HCEC 1CT (cell line): ENCODE results near the gene ZBTB32.
"Not testable (repeated sequence)": the region's sequence is repeated elsewhere in the genome, so short reads cannot be mapped to it uniquely, and the experiment has no call there.

Source experiments
- DNase-seq: peaks from one replicate; pipeline ENCODE4 v3.0.0-alpha.2; 2017

ZBTB32 gene, protein sequence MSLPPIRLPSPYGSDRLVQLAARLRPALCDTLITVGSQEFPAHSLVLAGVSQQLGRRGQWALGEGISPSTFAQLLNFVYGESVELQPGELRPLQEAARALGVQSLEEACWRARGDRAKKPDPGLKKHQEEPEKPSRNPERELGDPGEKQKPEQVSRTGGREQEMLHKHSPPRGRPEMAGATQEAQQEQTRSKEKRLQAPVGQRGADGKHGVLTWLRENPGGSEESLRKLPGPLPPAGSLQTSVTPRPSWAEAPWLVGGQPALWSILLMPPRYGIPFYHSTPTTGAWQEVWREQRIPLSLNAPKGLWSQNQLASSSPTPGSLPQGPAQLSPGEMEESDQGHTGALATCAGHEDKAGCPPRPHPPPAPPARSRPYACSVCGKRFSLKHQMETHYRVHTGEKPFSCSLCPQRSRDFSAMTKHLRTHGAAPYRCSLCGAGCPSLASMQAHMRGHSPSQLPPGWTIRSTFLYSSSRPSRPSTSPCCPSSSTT

GRCh38 chr19:35704218-35704617 is at the start of gene ZBTB32:
ZBTB32 (plus strand) TSS chr19:35704558; CDS start chr19:35714627, 10,069 bp downstream.
- DNase-seq = no peak

DNA sequence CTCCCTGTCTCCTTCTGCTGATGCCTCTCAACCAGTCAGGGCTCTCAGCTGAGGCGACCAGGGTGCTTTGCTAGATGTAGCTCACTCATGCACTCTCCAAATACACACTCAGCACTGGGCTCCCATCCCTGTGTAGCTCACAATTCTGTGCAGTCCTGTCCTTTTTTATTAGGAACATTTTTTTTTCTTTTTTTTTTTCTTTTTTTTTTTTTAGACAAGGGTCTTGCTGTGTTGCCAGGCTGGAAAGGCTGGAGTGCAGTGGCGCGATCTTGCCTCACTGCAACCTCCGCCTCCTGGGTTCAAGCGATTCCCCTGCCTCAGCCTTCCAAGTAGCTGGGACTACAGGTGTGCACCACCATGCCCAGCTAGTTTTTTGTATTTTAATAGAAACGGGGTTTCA is 49.5 kb upstream of the ZBTB32 start:
- DNase-seq = not testable (repeated sequence)

GRCh38 chr19:35655600-35655999 is 48.8 kb upstream of the ZBTB32 start:
- no peak for DNase-seq

DNA sequence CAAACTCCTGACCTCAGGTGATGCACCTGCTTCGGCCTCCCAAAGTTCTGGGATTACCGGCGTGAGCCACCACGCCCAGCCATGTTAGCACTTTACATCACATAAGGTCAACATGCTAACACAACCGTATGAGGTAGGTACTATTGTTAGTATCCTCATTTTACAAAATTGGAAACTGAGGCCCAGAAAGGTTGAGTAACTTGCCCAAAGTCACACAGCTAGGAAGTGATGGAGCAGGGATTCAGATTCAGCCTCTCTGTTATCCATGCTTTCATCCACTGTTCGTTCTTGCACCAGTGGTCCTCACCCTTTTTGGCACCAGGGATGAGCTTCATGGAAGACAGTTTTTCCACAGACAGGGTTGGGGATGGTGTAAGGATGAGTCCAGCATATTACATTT is 47.7 kb upstream of the ZBTB32 start:
- no peak for DNase-seq

GRCh38 chr19:35657904-35658700 is 46.3 kb upstream of the ZBTB32 start:
- peak; percentile 3 for DNase-seq

- no peak for DNase-seq
Observed at GRCh38 chr19:35661995-35662340, 42.4 kb upstream of the ZBTB32 start.

DNA sequence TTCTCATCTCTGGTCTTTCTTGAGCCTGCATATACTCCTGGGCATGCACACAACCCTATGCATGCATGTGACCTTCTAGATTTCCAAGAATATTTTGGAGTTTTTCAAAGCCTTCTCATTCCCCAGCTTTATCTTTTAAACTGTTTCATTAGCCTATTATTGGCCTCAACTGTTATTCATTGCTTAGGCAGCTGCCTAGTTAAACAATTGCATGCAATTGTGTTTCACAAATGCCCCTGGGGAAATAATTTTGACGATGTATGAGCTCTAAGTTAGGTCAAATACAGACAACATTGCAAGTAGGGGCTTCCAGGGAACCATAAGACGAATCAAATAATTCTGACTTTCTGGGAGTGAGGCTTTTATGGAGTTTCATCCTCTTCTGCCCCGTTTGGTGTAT is 40.4 kb upstream of the ZBTB32 start:
- no peak for DNase-seq

DNA sequence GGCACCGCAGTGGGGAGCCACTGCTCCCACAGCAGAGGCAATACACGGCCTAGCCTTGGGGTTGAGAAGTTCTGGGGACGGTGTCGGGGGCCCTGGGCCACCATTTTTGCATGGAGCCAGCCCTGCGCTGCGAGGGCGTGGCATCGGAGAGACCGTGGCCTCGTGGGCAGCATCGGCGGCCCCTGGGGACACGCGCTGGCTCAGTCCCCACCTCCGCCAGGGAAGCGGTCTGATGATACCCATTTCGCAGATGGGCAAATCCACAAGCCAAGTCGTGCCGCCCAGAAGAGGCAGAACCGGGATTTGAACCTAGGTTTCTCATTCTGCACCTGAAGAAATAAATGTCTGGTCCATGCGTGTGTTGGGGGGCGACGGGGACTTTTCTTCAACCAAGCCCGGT is 39.2 kb upstream of the ZBTB32 start:
- no peak for DNase-seq

DNA sequence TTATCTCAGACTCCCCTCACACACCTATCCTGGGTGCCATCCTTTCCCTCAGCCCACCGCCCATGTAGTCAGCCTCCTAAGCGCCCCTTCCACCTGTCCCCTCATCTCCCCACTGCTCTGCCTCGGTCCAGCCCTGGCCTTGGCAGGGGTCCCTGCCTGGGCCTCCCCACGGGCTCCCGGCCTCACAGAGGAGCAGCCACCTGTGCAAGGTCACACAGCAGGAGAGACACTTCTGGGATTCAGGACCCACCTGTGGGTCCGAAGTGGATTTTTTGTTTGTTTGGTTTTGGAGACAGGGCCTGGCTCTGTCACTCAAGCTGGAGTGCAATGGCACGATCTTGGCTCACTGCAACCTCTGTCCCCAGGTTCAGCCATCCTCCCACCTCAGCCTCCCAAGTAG is 38.8 kb upstream of the ZBTB32 start:
- DNase-seq = no peak

- DNase-seq = no peak
Observed at GRCh38 chr19:35666251-35666913, 38.0 kb upstream of the ZBTB32 start, which contains the start of gene UPK1A. UPK1A (plus strand) TSS chr19:35666517; CDS start chr19:35666813, 296 bp downstream.

GRCh38 chr19:35669566-35669965 is 34.8 kb upstream of the ZBTB32 start:
- no peak for DNase-seq

DNA sequence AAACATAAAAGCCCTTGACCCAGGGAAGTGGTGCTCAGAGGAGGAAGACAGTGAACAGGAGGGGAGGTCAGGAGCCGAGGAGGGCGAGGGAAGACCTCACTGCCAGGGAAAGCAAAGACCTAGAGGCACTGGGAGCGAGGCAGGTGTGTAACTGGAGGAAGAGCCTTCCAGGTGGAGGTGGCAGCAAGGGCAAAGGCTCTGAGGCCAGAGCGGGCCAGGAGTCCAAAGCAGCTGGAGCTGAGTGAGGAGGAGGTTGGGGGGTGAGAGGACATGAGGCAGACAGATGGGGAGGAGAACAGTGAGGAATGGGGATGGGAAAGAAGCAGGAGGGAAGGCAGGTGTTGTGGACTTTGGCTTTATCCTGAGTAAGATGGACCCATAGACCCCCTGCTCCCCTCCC is 34.4 kb upstream of the ZBTB32 start:
- no peak for DNase-seq

DNA sequence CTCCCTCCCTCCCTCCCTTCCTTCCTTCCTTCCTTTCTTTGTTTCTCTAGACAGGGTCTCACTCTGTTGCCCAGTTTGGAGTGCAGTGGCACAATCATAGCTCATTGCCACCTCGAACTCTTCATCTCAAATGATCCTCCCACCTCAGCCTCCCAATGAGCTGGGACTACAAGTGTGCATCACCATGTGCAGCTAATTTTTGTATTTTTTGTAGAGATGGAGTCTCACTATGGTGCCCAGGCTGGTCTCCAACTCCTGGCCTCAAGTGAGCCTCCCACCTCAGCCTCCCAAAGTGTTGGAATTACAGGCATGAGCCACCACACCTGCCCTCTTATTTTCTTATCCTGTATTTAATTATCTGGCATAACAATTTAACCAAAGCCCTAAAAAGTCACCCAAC is 33.7 kb upstream of the ZBTB32 start:
- no peak for DNase-seq

DNA sequence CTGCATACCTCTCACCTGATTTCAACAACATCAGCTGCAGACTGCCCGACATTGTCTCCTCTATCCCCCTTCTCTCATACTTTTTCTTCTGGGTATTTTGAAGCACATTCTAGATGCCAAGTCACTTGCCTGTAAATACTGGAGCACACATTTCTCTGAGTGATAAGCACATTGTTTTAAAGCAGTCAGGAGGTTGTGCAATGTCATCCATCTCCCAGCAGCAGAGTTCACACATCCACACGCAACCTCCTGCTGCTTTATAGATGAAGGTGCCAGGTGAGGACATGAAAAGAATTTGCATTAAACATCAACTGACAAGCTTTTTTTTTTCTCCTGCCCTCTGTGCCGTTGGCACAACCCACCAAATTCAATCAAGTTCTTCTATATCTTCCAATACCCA is 32.5 kb upstream of the ZBTB32 start:
- DNase-seq = no peak

- DNase-seq = peak; percentile 38
Observed at GRCh38 chr19:35673121-35673804, 31.1 kb upstream of the ZBTB32 start.

DNA sequence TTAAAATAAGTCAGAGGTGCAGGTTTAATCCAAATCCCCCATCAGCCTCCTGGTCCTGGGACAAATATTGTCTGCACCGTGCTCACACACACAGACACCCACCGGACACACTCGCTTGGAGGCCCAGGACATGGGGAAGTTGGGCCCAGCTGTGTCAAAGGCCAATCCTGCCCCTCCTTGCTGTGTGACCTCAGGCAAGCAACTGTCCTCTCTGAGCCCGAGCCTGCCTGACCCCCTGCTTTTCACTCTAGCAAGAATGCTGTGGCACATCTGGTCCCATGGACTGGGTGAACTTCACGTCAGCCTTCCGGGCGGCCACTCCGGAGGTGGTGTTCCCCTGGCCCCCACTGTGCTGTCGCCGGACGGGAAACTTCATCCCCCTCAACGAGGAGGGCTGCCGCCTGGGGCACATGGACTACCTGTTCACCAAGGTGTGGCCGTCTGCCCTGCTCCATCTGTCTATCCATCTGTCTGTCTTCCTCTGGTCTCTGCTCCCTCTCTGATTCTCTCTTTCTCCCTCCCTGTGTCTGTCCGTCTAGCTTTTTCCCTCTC is 28.7 kb upstream of the ZBTB32 start:
- DNase-seq = no peak

DNA sequence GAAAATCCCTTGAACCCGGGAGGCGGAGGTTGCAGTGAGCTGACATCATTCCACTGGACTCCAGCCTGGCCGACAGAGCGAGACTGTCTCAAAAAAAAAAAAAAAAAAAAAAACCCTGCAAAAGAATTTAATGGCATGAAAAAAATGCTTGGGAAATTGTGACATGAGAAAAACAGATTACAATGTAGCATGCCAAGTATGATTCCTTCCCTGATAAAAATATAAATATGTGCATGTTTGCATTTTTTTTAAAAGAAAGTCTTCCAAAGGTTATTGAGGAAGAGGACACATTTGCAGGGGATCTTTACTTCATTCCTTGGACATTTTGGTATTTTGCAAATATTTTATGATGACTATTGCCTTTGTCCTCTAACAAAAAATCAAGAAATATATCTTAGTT is 14.5 kb upstream of the ZBTB32 start:
- DNase-seq = no peak

DNA sequence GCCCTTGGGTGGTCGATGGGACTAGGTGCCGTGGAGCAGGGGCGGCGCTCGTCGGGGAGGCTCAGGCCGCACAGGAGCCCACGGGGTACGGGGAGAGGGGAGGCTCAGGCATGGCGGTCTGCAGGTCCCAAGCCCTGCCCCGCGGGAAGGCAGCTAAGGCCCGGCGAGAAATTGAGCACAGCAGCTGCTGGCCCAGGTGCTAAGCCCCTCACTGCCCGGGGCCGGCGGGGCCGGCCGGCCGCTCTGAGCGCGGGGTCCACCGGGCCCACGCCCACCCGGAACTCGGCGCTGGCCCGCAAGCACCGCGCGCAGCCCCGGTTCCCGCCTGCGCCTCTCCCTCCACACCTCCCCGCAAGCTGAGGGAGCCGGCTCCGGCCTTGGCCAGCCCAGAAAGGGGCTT is 13.3 kb upstream of the ZBTB32 start:
- not testable (repeated sequence) for DNase-seq

- no peak for DNase-seq
Observed at GRCh38 chr19:35692010-35692409, 12.3 kb upstream of the ZBTB32 start.

DNA sequence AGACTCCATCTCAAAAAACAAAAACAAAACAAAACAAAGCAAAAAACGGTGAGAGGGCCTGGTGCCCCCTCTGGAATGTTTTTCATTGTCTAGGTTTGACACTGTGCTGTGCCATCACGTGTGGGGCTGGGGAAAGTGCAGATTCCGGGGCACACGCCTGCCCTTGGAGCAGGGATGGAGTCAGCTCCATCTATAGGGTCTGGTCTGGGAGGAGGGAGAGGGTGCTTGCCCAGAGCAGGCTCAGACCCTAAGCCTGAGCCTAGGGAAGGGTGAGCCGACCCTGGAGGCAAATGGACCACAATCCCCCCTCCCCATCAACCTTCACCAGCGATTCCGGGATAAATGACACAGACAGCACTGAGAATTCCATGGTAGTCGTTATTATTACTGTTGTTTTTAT is 10.9 kb upstream of the ZBTB32 start:
- no peak for DNase-seq

GRCh38 chr19:35693835-35694599 is 10.3 kb upstream of the ZBTB32 start:
- DNase-seq = peak; percentile 77
